Osteocyte (in vitro differentiated cells): ENCODE data around the gene GOSR1. TPM values are rescaled to one million over a fixed set of nuclear protein-coding genes. Genes with fewer than 3 reads are reported as not detected.

Source experiments
- DNase-seq: peaks from one replicate; pipeline ENCODE4 v3.0.0; 2021; ENCODE audit warnings: mixed read lengths; ENCODE audit not compliant: unreplicated experiment; ENCODE audit errors: extremely low spot score
- H3K27ac Mint-ChIP-seq: one replicate; pipeline ENCODE4 v1.8.0; 2021; ENCODE audit warnings: mild to moderate bottlenecking, mixed read lengths; ENCODE audit not compliant: unreplicated experiment
- H3K27me3 Mint-ChIP-seq: one replicate; pipeline ENCODE4 v1.8.0; 2021; ENCODE audit warnings: mixed read lengths; ENCODE audit not compliant: unreplicated experiment
- H3K36me3 Mint-ChIP-seq: one replicate; pipeline ENCODE4 v1.8.0; 2021; ENCODE audit warnings: mixed read lengths; ENCODE audit not compliant: unreplicated experiment
- H3K4me1 Mint-ChIP-seq: one replicate; pipeline ENCODE4 v1.8.0; 2021; ENCODE audit warnings: mixed read lengths; ENCODE audit not compliant: unreplicated experiment
- H3K4me3 Mint-ChIP-seq: one replicate; pipeline ENCODE4 v1.8.0; 2021; ENCODE audit warnings: mild to moderate bottlenecking, moderate library complexity, mixed read lengths; ENCODE audit not compliant: unreplicated experiment
- H3K9me3 Mint-ChIP-seq: one replicate; pipeline ENCODE4 v1.8.0; 2021; ENCODE audit warnings: mixed read lengths; ENCODE audit not compliant: unreplicated experiment
- CTCF ChIP-seq: fragments of 200-600 bp; sonication (generic); IDR thresholded peaks from 2 replicates; pipeline ENCODE4 v1.5.0; 2021; ENCODE audit warnings: antibody characterized with exemption, mild to moderate bottlenecking, moderate library complexity
- total RNA-seq: library from RNA; stranded (reverse); gene quantifications from 2 replicates; pipeline ENCODE4 v1.2.1, GENCODE V29; 2021

GOSR1 gene
- total RNA-seq, 1 donor from 2014 or later, result 47.3 TPM

- Mint-ChIP-seq H3K36me3 (peaks cover 23% of the 10 kb centered on the region), H3K27me3 (no peaks in the 10 kb centered on the region), H3K4me3 (no peak overlapping the region), H3K9me3 (no peaks in the 10 kb centered on the region), H3K4me1 (peaks cover 12% of the 10 kb centered on the region), H3K27ac (no peak overlapping the region)
- TF ChIP-seq CTCF, result no peak
- no peak for DNase-seq
Observed at GRCh38 chr17:30514895-30515596, 37.8 kb downstream of the GOSR1 start.

- Mint-ChIP-seq H3K27ac (peak overlapping the region; percentile 91), H3K36me3 (peaks cover 27% of the 10 kb centered on the region), H3K27me3 (no peaks in the 10 kb centered on the region), H3K9me3 (no peaks in the 10 kb centered on the region), H3K4me1 (peaks cover 23% of the 10 kb centered on the region), H3K4me3 (no peak overlapping the region)
- no peak for DNase-seq
- no peak for TF ChIP-seq CTCF
Observed at GRCh38 chr17:30517786-30518185, 40.6 kb downstream of the GOSR1 start.

GRCh38 chr17:30519166-30519565, 42.0 kb downstream of the GOSR1 start:
- TF ChIP-seq CTCF, result no peak
- no peaks in the 10 kb centered on the region for H3K27me3 Mint-ChIP-seq
- H3K4me3 Mint-ChIP-seq, result no peak overlapping the region
- H3K27ac Mint-ChIP-seq, result peak overlapping the region; percentile 91
- peaks cover 23% of the 10 kb centered on the region for H3K36me3 Mint-ChIP-seq
- no peaks in the 10 kb centered on the region for H3K9me3 Mint-ChIP-seq
- no peak for DNase-seq
- H3K4me1 Mint-ChIP-seq, result peaks cover 23% of the 10 kb centered on the region

GRCh38 chr17:30519707-30520106, 42.5 kb downstream of the GOSR1 start:
- peak overlapping the region; percentile 28 for H3K4me3 Mint-ChIP-seq
- no peaks in the 10 kb centered on the region for H3K9me3 Mint-ChIP-seq
- peaks cover 23% of the 10 kb centered on the region for H3K4me1 Mint-ChIP-seq
- no peak for TF ChIP-seq CTCF
- H3K27ac Mint-ChIP-seq, result peak overlapping the region; percentile 91
- DNase-seq, result no peak
- H3K27me3 Mint-ChIP-seq, result no peaks in the 10 kb centered on the region
- H3K36me3 Mint-ChIP-seq, result peaks cover 26% of the 10 kb centered on the region

GRCh38 chr17:30520436-30520835, 43.2 kb downstream of the GOSR1 start:
- Mint-ChIP-seq H3K27ac (peak overlapping the region; percentile 91), H3K4me3 (no peak overlapping the region), H3K27me3 (no peaks in the 10 kb centered on the region), H3K36me3 (peaks cover 21% of the 10 kb centered on the region), H3K4me1 (peaks cover 23% of the 10 kb centered on the region), H3K9me3 (no peaks in the 10 kb centered on the region)
- DNase-seq, result no peak
- TF ChIP-seq CTCF, result no peak
